Motor neuron (in vitro differentiated cells): Measurements from ENCODE around the gene FCRL6. TPM values are rescaled to one million over a fixed set of nuclear protein-coding genes. Genes with fewer than 3 reads are reported as not detected.

Experiments used
- ATAC-seq, 8 experiments: fragments of 200-7000 bp; cut with Tn5 transposase; replicated peaks in 6 of 8; 2 replicates each; pipeline ENCODE4 v1.8.0; 2021; ENCODE audit warnings: mild to moderate bottlenecking in 8 of 8, moderate library complexity in 8 of 8
- H3K27ac ChIP-seq, 2 donors: fragments of 250-450 bp; sonication (Bioruptor Pico); 2 replicates each; pipeline ENCODE4 v1.9.0; 2021; ENCODE audit warnings: antibody characterized with exemption in 2 of 2, mild to moderate bottlenecking in 2 of 2, moderate library complexity in 1 of 2
- H3K4me1 ChIP-seq, 2 donors: fragments of 250-450 bp; sonication (Bioruptor Pico); replicated peaks in 1 of 2; 2 replicates each; pipeline ENCODE4 v1.6.1; 2021; ENCODE audit warnings: antibody characterized with exemption in 2 of 2, mild to moderate bottlenecking in 2 of 2, moderate library complexity in 1 of 2
- H3K4me3 ChIP-seq, 5 donors: fragments of 250-450 bp; sonication (Bioruptor Pico); 2 replicates each; pipeline ENCODE4 v1.9.0; 2021; ENCODE audit warnings: antibody characterized with exemption in 5 of 5, mild to moderate bottlenecking in 5 of 5, moderate library complexity in 4 of 5
- WGBS, 10 experiments: fragments of 450-650 bp; shearing (Covaris generic); methylation state at CpG; one replicate each; pipeline ENCODE4 v1.0.0; 2022; 5-methylcytosine and 5-hydroxymethylcytosine counted together
- in situ Hi-C, 9 experiments: fragments of 400-800 bp; cut with MboI; loops; one replicate each; pipeline ENCODE4 v1.15.0; 2021; ENCODE audit warnings: low sequenced_read_pairs in 9 of 9, low pct_unique_long_range_greater_than_20kb in 2 of 9; ENCODE audit not compliant: unreplicated experiment in 9 of 9
- total RNA-seq, 8 experiments: library from RNA; unstranded; fragments of 300-600 nt; gene quantifications; 2 replicates each; pipeline versions ENCODE4 v1.2.3 to v1.2.4, GENCODE V29; 2022

FCRL6 gene
- total RNA-seq, 8 experiments from 2014 or later: 0.27 to 1.0 (median 0.42) TPM; not detected in 5

- H3K4me1 ChIP-seq: no peaks in the 10 kb centered on the region
- in situ Hi-C loops: loop anchor here in 1 of 9 experiments (25.0 kb wide), 1 partner anchor 146 kb away; no protein-coding TSS in a partner anchor
- no peak overlapping the region for H3K4me3 ChIP-seq
- peak in 6 of 8 experiments; percentile 14 to 53 (median 41) for ATAC-seq
- WGBS, 10 experiments: 33 to 86% (median 73%) methylated on average over 1 to 2 of the region's 2 CpGs; no CpG with 5 or more reads in 4 of the 10 experiments
- H3K27ac ChIP-seq: no peak overlapping the region
Observed at GRCh38 chr1:159841749-159842148, 39.6 kb downstream of the FCRL6 start.

- Histone ChIP-seq H3K4me1 (no peaks in the 10 kb centered on the region), H3K4me3 (no peak overlapping the region), H3K27ac (no peak overlapping the region)
- ATAC-seq: no peak
- in situ Hi-C loops: loop anchor here in 1 of 9 experiments (25.0 kb wide), 1 partner anchor 144 kb away; no protein-coding TSS in a partner anchor
- WGBS, 10 experiments: 60 to 100% (median 91%) methylated on average over 1 to 3 of the region's 4 CpGs; no CpG with 5 or more reads in 3 of the 10 experiments
Observed at GRCh38 chr1:159843459-159843858, 41.3 kb downstream of the FCRL6 start.

GRCh38 chr1:159845751-159846629, 43.8 kb downstream of the FCRL6 start:
- ATAC-seq: no peak
- in situ Hi-C loops: loop anchor here in 1 of 9 experiments (25.0 kb wide), 1 partner anchor 141 kb away; no protein-coding TSS in a partner anchor
- WGBS, 10 experiments: 0 to 100% (median 64%) methylated on average over 1 to 13 of the region's 13 CpGs; no CpG with 5 or more reads in 2 of the 10 experiments
- no peaks in the 10 kb centered on the region for H3K4me1 ChIP-seq
- H3K27ac ChIP-seq: no peak overlapping the region
- no peak overlapping the region for H3K4me3 ChIP-seq

- no peak for ATAC-seq
- no peak overlapping the region for H3K4me3 ChIP-seq
- 14 to 60% (median 33%) methylated on average over 1 to 4 of the region's 4 CpGs; no CpG with 5 or more reads in 6 of the 10 experiments for WGBS, 10 experiments
- H3K4me1 ChIP-seq: no peaks in the 10 kb centered on the region
- in situ Hi-C loops: loop anchor here in 1 of 9 experiments (25.0 kb wide), 1 partner anchor 140 kb away; no protein-coding TSS in a partner anchor
- no peak overlapping the region for H3K27ac ChIP-seq
Observed at GRCh38 chr1:159847231-159847630, 45.1 kb downstream of the FCRL6 start.

GRCh38 chr1:159848326-159848725, 46.2 kb downstream of the FCRL6 start:
- Histone ChIP-seq H3K27ac (no peak overlapping the region), H3K4me3 (no peak overlapping the region), H3K4me1 (peaks cover 0 to under 1% of the 10 kb centered on the region in 2 donors)
- 14 to 67% (median 38%) methylated on average over 1 to 3 of the region's 3 CpGs; no CpG with 5 or more reads in 2 of the 10 experiments for WGBS, 10 experiments
- in situ Hi-C loops: loop anchor here in 1 of 9 experiments (25.0 kb wide), 1 partner anchor 139 kb away; no protein-coding TSS in a partner anchor
- no peak for ATAC-seq

- Histone ChIP-seq H3K4me1 (peaks cover 3 to 6% of the 10 kb centered on the region in 2 donors), H3K27ac (no peak overlapping the region), H3K4me3 (no peak overlapping the region)
- 0 to 66% (median 45%) methylated on average over 1 to 2 of the region's 2 CpGs; no CpG with 5 or more reads in 3 of the 10 experiments for WGBS, 10 experiments
- in situ Hi-C loops: loop anchor here in 1 of 9 experiments (25.0 kb wide), 1 partner anchor 138 kb away; no protein-coding TSS in a partner anchor
- ATAC-seq: no peak
Observed at GRCh38 chr1:159849626-159850366, 47.6 kb downstream of the FCRL6 start.

GRCh38 chr1:159851407-159851806, 49.2 kb downstream of the FCRL6 start:
- Histone ChIP-seq H3K4me3 (no peak overlapping the region), H3K4me1 (peaks cover 3 to 6% of the 10 kb centered on the region in 2 donors), H3K27ac (no peak overlapping the region)
- 29 to 100% (median 76%) methylated on average over 1 of the region's 1 CpG; no CpG with 5 or more reads in 4 of the 10 experiments for WGBS, 10 experiments
- in situ Hi-C loops: no loop called here
- no peak for ATAC-seq

GRCh38 chr1:159853417-159854115, 51.4 kb downstream of the FCRL6 start:
- Histone ChIP-seq H3K27ac (peak overlapping the region; percentile 85 to 93), H3K4me1 (peaks cover 3 to 6% of the 10 kb centered on the region in 2 donors), H3K4me3 (peak overlapping the region; percentile 29 to 52 (median 39))
- 8 to 67% (median 26%) methylated on average over 1 to 6 of the region's 6 CpGs for WGBS, 10 experiments
- in situ Hi-C loops: no loop called here
- peak in 1 of 8 experiments; percentile 1 for ATAC-seq

GRCh38 chr1:159854116-159854692, 52.0 kb downstream of the FCRL6 start:
- in situ Hi-C loops: no loop called here
- H3K4me3 ChIP-seq: peak overlapping the region; percentile 29 to 52 (median 39)
- peak; percentile 32 to 70 (median 64) for ATAC-seq
- 0 to 2% methylated on average over 4 to 9 of the region's 31 CpGs; no CpG with 5 or more reads in 8 of the 10 experiments for WGBS, 10 experiments
- peaks cover 3 to 6% of the 10 kb centered on the region in 2 donors for H3K4me1 ChIP-seq
- peak overlapping the region; percentile 85 to 93 for H3K27ac ChIP-seq

- Histone ChIP-seq H3K4me3 (peak overlapping the region; percentile 29 to 52 (median 39)), H3K27ac (peak overlapping the region; percentile 85 to 93), H3K4me1 (peaks cover 3 to 6% of the 10 kb centered on the region in 2 donors)
- in situ Hi-C loops: no loop called here
- ATAC-seq: peak; percentile 88 to 98 (median 91)
- 0 to 24% (median 8%) methylated on average over 2 to 11 of the region's 59 CpGs; no CpG with 5 or more reads in 6 of the 10 experiments for WGBS, 10 experiments
Observed at GRCh38 chr1:159854693-159855192, 52.6 kb downstream of the FCRL6 start.

- Histone ChIP-seq H3K4me1 (peaks cover 3 to 9% of the 10 kb centered on the region in 2 donors), H3K27ac (no peak overlapping the region), H3K4me3 (no peak overlapping the region)
- WGBS, 10 experiments: 94% methylated on average over 3 of the region's 34 CpGs; no CpG with 5 or more reads in 9 of the 10 experiments
- in situ Hi-C loops: no loop called here
- ATAC-seq: no peak
Observed at GRCh38 chr1:159855709-159856108, 53.5 kb downstream of the FCRL6 start.
